Ramos (cell line): ENCODE results near the gene TJP3.
"Not testable (repeated sequence)": the region's sequence is repeated elsewhere in the genome, so short reads cannot be mapped to it uniquely, and the experiment has no call there.

Experiments
- in situ Hi-C: fragments of 300-500 bp; cut with MboI; formaldehyde crosslinking; loops from one replicate; pipeline ENCODE4 v1.14.3; 2022; ENCODE audit warnings: low sequenced_read_pairs; ENCODE audit not compliant: unreplicated experiment

The TJP3 gene

DNA sequence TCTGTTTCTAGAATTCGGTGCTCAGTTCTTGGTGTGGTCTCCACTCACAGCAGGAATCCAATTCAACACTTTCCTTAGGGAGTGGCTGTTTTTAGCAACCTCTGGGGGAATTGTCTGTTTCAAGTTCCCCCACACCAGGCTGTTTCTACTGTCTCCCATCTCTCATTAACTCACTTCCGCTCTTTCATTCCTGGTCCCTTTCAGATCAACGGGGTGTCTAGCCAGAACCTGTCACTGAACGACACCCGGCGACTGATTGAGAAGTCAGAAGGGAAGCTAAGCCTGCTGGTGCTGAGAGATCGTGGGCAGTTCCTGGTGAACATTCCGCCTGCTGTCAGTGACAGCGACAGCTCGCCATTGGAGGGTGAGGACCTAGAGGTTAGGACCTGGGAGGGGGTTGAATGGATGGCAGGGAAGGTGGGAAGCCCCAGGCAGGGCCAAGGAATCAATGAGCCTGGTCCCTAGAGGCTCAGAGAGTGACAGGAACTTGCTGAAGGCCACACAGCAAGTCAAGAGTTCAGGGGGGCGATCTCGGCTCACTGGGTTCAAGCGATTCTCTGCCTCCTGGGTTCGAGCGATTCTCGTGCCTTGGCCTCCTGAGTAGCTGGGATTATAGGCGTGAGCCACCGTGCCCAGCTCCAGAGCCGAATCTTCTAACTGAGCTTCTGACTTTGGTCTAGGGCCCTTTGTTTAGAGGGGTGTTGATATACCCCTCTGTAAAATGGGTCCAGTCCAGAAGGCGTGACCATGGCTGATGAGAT lies 25.5 kb downstream of the TJP3 start:
- in situ Hi-C loops, result no loop called here

DNA sequence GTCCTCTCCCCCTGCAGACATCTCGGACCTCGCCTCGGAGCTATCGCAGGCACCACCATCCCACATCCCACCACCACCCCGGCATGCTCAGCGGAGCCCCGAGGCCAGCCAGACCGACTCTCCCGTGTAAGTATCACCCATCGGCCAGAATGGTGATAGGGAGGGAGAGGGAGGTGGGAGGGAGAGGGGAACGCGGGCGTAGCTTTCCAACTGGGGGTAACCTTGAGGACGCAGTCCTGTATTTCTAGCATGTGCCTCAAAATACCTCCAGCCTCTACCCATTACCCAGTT lies 26.1 kb downstream of the TJP3 start:
- in situ Hi-C loops, result no loop called here

- in situ Hi-C loops, result no loop called here
Observed at GRCh38 chr19:3736106-3736724, 28.0 kb downstream of the TJP3 start.

GRCh38 chr19:3737487-3738205 lies 29.5 kb downstream of the TJP3 start:
- in situ Hi-C loops, result no loop called here

- in situ Hi-C loops, result no loop called here
Observed at GRCh38 chr19:3738477-3739220, 30.5 kb downstream of the TJP3 start.

DNA sequence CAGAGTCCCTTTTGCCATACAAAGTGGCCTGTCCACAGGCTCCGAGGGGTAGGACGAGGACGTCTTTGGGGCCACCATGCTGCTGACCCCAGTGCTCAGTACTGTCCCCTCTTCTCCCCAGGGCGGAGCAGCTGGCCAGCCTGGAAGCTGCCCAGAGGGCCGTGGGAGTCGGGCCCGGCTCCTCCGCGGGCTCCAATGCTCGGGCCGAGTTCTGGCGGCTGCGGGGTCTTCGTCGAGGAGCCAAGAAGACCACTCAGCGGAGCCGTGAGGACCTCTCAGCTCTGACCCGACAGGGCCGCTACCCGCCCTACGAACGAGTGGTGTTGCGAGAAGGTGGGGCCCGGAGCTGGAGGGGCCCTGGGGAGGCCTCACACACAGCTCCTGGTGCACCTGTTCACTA lies 32.2 kb downstream of the TJP3 start:
- in situ Hi-C loops, result no loop called here

DNA sequence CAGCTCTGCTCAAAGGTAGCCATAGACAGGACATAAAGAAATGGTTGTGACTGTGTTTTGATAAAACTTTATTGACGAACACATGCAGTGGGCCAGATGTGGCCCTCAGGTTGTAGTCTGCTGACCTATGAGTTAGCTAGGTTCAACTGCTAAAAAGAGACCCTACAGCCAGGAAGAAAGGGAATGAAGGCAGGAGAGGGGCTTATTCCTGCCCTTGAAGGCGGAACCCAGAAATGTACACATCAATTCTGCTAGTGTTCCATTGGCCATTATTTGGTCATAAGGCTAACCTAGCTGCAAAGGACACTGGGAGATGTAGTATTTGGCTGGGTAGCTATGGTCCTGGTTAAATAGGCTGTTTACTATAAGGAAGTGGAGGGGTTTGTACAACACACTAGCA lies 35.3 kb downstream of the TJP3 start:
- in situ Hi-C loops, result no loop called here

- in situ Hi-C loops, result no loop called here
Observed at GRCh38 chr19:3745363-3746045, 37.3 kb downstream of the TJP3 start.

- in situ Hi-C loops, result no loop called here
Observed at GRCh38 chr19:3746371-3747056, 38.3 kb downstream of the TJP3 start.

DNA sequence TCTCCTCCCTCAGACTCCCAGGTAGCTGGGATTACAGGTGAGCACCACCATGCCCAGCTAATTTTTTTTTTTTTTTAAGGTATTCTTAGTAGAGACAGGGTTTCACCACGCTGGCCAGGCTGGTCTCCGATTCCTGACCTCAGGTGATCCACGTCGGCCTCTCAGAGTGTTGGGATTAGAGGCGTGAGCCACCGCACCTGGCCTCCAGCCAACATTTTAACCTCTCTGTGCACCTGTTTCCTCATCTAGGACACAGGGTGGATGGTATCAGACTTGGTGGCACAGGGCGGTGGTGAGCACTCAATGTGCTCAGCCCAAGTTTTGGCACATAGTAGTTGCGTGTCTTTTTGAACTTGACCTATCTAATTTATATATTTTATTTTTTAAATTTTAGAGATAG lies 40.8 kb downstream of the TJP3 start:
- in situ Hi-C loops, result no loop called here

GRCh38 chr19:3750211-3750610 lies 42.0 kb downstream of the TJP3 start:
- in situ Hi-C loops, result no loop called here

- in situ Hi-C loops, result no loop called here
Observed at GRCh38 chr19:3751236-3751635, 43.1 kb downstream of the TJP3 start.

- in situ Hi-C loops, result no loop called here
Observed at GRCh38 chr19:3752492-3752891, 44.3 kb downstream of the TJP3 start.

GRCh38 chr19:3753631-3754410 lies 45.6 kb downstream of the TJP3 start:
- in situ Hi-C loops, result no loop called here

DNA sequence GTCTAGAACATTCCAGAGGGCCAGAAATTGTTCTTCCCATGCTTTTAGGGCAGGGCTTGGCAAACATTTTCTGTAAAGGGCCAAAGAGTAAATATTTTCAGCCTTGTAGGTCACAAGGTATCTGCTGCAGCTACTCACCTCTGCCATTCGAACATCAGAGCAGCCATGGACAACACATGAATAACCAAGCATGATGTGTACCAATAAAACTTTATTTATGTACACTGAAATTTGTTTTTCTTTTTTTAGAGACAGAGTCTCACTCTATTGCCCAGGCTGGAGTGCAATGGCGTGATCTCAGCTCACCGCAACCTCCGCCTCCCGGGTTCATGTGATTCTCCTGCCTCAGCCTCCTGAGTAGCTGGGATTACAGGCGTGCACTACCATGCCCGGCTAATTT lies 49.5 kb downstream of the TJP3 start:
- in situ Hi-C loops, result not testable (repeated sequence)

- in situ Hi-C loops, result not testable (repeated sequence)
Observed at GRCh38 chr19:3758297-3758696, 50.1 kb downstream of the TJP3 start.

GRCh38 chr19:3759482-3760254 lies 51.5 kb downstream of the TJP3 start:
- in situ Hi-C loops, result no loop called here

DNA sequence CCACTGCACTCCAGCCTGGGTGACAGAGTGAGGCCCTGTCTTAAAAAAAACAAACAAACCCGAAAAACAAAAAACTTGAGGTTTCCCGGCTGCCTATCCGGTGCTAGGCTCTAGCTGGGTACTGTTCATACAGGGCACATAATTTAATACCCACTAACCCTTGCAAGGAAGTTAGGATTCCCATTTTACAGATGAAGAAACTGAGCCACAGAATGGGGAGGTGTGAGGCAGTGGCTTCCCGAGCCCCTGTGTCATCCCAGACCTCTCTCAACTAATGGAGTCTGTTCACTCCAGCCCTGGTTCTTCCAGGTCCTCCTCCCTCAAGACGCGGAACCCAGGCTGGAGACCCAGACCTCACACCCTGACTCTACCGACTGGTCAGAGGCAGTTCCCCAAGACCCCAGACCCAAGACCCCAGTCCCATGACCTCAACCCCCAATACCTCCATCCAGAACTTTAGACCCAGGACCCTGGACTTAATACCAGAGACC lies 52.7 kb downstream of the TJP3 start:
- in situ Hi-C loops, result no loop called here
